Endothelial cell (in vitro differentiated cells): ENCODE results near the gene DNM1. TPM values are rescaled to one million over a fixed set of nuclear protein-coding genes. Genes with fewer than 3 reads are reported as not detected.
A peak's percentile ranks its signal among the peaks of the same experiment; 100 is the strongest.

Experiments
- DNase-seq: peaks from one replicate; pipeline ENCODE4 v3.0.0; 2021; ENCODE audit warnings: low spot score
- H3K27ac Mint-ChIP-seq: one replicate; pipeline ENCODE4 v1.8.0; 2021; ENCODE audit warnings: mixed read lengths, inconsistent platforms; ENCODE audit not compliant: unreplicated experiment
- H3K27me3 Mint-ChIP-seq: one replicate; pipeline ENCODE4 v1.8.0; 2021; ENCODE audit warnings: mild to moderate bottlenecking, moderate library complexity, mixed read lengths, inconsistent platforms; ENCODE audit not compliant: unreplicated experiment
- H3K36me3 Mint-ChIP-seq: one replicate; pipeline ENCODE4 v1.8.0; 2021; ENCODE audit warnings: mild to moderate bottlenecking, low read depth, mixed read lengths, inconsistent platforms; ENCODE audit not compliant: unreplicated experiment
- H3K4me1 Mint-ChIP-seq: one replicate; pipeline ENCODE4 v1.8.0; 2021; ENCODE audit warnings: mild to moderate bottlenecking, mixed read lengths, inconsistent platforms; ENCODE audit not compliant: unreplicated experiment
- H3K4me3 Mint-ChIP-seq: one replicate; pipeline ENCODE4 v1.8.0; 2021; ENCODE audit warnings: mild to moderate bottlenecking, mixed read lengths, inconsistent platforms; ENCODE audit not compliant: unreplicated experiment
- H3K9me3 Mint-ChIP-seq: one replicate; pipeline ENCODE4 v1.8.0; 2021; ENCODE audit warnings: mixed read lengths, inconsistent platforms; ENCODE audit not compliant: unreplicated experiment
- CTCF ChIP-seq: fragments of 200-600 bp; sonication (generic); IDR thresholded peaks from one replicate; pipeline ENCODE4 v1.5.0; 2021; ENCODE audit warnings: antibody characterized with exemption; ENCODE audit not compliant: unreplicated experiment
- microRNA-seq: library from miRNA; unstranded; fragments of <30 nt; microRNA quantifications from one replicate; pipeline ENCODE4, GENCODE V29; 2020; ENCODE audit not compliant: unreplicated experiment
- total RNA-seq: library from RNA; stranded (reverse); fragmentation: NEBNext Ultra II Directional; extraction: Animal tissue kit (Norgen Biotek cat#: 25700); gene quantifications from one replicate; pipeline ENCODE4 v1.2.1, GENCODE V29; 2021; ENCODE audit not compliant: unreplicated experiment

The DNM1 gene
- total RNA-seq, 1 donor from 2014 or later: 8.0 TPM

DNA sequence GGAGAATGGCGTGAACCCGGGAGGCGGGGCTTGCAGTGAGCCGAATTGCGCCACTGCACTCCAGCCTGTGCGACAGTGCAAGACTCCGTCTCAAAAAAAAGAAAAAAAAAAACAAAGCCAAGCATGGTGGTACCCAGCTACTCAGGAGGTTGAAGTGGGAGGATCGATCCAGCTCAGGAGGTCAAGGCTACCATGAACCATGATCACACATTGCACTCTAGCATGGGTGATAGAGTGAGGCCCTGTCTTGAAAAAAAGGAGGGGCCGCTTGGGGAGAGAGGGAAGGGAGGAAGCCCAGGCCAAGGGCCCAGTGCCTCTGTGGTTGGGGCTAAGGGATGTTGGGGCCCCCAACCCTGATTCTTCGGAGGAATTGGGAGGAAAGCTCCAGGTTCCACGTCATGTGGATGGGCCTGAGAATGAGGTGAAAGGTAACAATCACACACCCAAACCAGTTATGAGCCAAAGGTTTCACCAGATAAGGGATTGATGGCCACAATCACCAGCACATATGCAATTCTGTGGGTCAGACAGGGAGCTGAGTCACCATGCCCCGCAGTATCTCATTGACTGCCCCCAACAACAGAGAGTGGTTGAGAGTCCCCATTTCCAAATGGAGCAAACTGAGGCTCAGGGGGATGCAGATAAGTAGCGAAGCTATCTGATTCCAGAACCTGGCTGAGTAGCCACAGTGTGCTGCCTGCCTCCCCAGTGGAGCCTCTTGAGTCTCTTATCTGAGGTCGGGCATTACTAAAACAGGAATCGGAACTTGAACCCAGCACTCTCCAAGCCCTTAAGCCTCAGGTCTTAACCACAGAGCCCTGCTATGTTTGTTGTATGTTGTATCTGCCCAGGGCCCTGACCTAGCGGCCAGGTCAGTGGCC lies 93.4 kb downstream of the DNM1 start:
- H3K9me3 Mint-ChIP-seq: no peaks in the 10 kb centered on the region

GRCh38 chr9:128297221-128297773 lies 94.1 kb downstream of the DNM1 start:
- DNase-seq: no peak
- Mint-ChIP-seq H3K36me3 (no peaks in the 10 kb centered on the region), H3K4me3 (no peak overlapping the region), H3K9me3 (no peaks in the 10 kb centered on the region), H3K27ac (no peak overlapping the region), H3K27me3 (peaks cover 2% of the 10 kb centered on the region), H3K4me1 (no peaks in the 10 kb centered on the region)
- TF ChIP-seq CTCF: no peak

More for the DNA sequence above, 93.4 kb downstream of the DNM1 start:
- no peak for TF ChIP-seq CTCF
- no peaks in the 10 kb centered on the region for H3K4me1 Mint-ChIP-seq
- H3K36me3 Mint-ChIP-seq: no peaks in the 10 kb centered on the region
- H3K4me3 Mint-ChIP-seq: no peak overlapping the region
- peaks cover 2% of the 10 kb centered on the region for H3K27me3 Mint-ChIP-seq
- no peak overlapping the region for H3K27ac Mint-ChIP-seq
- DNase-seq: no peak

- Mint-ChIP-seq H3K4me3 (no peak overlapping the region), H3K27me3 (peaks cover under 1% of the 10 kb centered on the region), H3K36me3 (no peaks in the 10 kb centered on the region), H3K4me1 (no peaks in the 10 kb centered on the region), H3K27ac (no peak overlapping the region), H3K9me3 (no peaks in the 10 kb centered on the region)
- no peak for TF ChIP-seq CTCF
- DNase-seq: no peak
These were observed 95.6 kb downstream of the DNM1 start for GRCh38 chr9:128298535-128299482.

DNA sequence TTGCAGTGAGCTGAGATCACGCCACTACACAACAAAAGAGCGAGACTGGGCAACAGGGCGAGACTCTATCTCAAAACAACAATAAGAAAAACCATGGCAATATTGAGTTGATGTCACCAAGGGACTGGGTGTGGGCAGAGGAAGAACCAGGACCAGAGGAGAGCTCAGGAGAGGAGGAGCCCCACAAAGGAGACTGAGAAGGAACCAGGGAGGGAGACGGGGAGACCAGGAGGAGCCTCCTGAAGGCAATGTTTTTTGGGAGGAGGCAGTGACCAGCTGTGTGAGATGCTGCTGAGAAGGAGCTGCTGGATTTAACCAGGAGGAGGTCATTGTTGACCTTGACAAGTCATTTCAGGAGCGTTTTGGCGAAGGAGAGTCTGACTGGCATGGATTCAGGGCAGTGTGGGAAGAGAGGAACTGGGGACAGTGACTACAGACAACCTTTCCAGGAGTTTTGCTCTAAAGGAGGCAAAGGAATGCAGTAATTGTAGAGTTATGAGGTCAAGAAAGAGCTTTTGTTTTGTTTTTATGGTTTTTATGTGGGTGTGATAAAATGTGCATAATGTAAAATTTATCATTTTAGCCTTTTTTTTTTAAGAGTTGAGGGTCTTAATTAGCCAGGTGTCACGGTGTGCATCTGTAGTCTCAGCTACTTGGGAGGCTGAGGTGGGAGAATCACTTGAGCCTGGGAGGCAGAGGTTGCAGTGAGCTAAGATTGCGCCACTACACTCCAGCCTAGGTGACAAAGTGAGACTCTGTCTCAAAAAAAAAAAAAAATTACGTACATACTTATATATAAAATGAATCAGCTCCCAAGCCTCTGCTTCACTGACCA lies 101.2 kb downstream of the DNM1 start:
- no peak for DNase-seq
- Mint-ChIP-seq H3K36me3 (peaks cover 3% of the 10 kb centered on the region), H3K9me3 (no peaks in the 10 kb centered on the region), H3K4me1 (no peaks in the 10 kb centered on the region), H3K27me3 (peaks cover 2% of the 10 kb centered on the region), H3K4me3 (no peak overlapping the region), H3K27ac (no peak overlapping the region)
- TF ChIP-seq CTCF: no peak

Small RNAs within 50 kb of the gene (microRNA-seq; reads per million reads assigned to microRNA genes)
- gene MIR199B (27.3 reads per million, percentile 71 among the genes with 10 or more reads in this experiment), gene MIR3154 (0.83 reads per million, percentile 7 among the genes with 10 or more reads in this experiment)

Other genes with a start within 250 kb of the DNM1 start
- 27.3 TPM for gene EEIG1, start 222.4 kb upstream of the DNM1 start, total RNA-seq
- 9.9 TPM for gene NAIF1, start 136.1 kb upstream of the DNM1 start, total RNA-seq
- gene SLC25A25, start 135.1 kb upstream of the DNM1 start, total RNA-seq: 8.5 TPM
- 39.8 TPM for gene PTGES2, start 75.7 kb upstream of the DNM1 start, total RNA-seq
- not detected for gene LCN2, start 53.9 kb upstream of the DNM1 start, total RNA-seq
- 62.1 TPM for gene BBLN, start 43.1 kb upstream of the DNM1 start, total RNA-seq
- gene CIZ1, start 11.8 kb upstream of the DNM1 start, total RNA-seq: 156 TPM
- 69.4 TPM for gene GOLGA2, start 72.6 kb downstream of the DNM1 start, total RNA-seq
- 26.8 TPM for gene SWI5, start 72.9 kb downstream of the DNM1 start, total RNA-seq
- 25.8 TPM for gene TRUB2, start 119.1 kb downstream of the DNM1 start, total RNA-seq
- gene COQ4, start 119.5 kb downstream of the DNM1 start, total RNA-seq: 46.6 TPM
- 23.0 TPM for gene SLC27A4, start 137.1 kb downstream of the DNM1 start, total RNA-seq
- 96.1 TPM for gene URM1, start 168.0 kb downstream of the DNM1 start, total RNA-seq
- gene CERCAM, start 217.5 kb downstream of the DNM1 start, total RNA-seq: 27.9 TPM